ENCODE results near the gene CERT1.

CERT1 gene

DNA sequence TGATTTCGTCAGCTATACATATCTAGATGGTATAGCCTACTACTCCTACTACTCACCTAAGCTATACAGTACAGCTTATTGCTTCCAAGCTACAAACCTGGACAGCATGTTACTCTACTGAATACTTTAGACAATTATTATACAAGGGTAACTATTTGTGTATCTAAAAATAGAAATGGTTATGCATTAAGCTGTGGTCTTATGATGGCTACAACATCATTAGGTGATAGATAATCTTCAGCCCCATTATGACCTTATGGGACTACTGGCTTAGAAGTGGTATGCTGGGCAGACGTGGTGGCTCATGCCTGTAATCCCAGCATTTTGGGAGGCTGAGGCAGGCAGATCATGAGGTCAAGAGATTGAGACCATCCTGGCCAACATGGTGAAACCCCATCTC, 40.2 kb downstream of the CERT1 start:
- H3K9me3 ChIP-seq (ENCODE audit: severe bottlenecking): peaks cover 2% of the 10 kb centered on the region
- no peak overlapping the region for H3K4me3 ChIP-seq (ENCODE audit: low read depth, low read length)
- no peaks in the 10 kb centered on the region for H3K36me3 ChIP-seq
- no peak for DNase-seq
- TF ChIP-seq, protein P1, sequence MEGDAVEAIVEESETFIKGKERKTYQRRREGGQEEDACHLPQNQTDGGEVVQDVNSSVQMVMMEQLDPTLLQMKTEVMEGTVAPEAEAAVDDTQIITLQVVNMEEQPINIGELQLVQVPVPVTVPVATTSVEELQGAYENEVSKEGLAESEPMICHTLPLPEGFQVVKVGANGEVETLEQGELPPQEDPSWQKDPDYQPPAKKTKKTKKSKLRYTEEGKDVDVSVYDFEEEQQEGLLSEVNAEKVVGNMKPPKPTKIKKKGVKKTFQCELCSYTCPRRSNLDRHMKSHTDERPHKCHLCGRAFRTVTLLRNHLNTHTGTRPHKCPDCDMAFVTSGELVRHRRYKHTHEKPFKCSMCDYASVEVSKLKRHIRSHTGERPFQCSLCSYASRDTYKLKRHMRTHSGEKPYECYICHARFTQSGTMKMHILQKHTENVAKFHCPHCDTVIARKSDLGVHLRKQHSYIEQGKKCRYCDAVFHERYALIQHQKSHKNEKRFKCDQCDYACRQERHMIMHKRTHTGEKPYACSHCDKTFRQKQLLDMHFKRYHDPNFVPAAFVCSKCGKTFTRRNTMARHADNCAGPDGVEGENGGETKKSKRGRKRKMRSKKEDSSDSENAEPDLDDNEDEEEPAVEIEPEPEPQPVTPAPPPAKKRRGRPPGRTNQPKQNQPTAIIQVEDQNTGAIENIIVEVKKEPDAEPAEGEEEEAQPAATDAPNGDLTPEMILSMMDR (IDR thresholded peaks at IDR 0.05; ENCODE audit: low read depth, low read length): no peak
- H3K27me3 ChIP-seq (ENCODE audit: insufficient read depth, low read depth, severe bottlenecking): no peaks in the 10 kb centered on the region
- H3K27ac ChIP-seq: no peak overlapping the region

- peaks cover 2% of the 10 kb centered on the region for H3K9me3 ChIP-seq (ENCODE audit: severe bottlenecking)
- H3K27ac ChIP-seq: no peak overlapping the region
- H3K27me3 ChIP-seq (ENCODE audit: insufficient read depth, low read depth, severe bottlenecking): no peaks in the 10 kb centered on the region
- DNase-seq: no peak
- TF ChIP-seq, protein P1 (IDR thresholded peaks at IDR 0.05; ENCODE audit: low read depth, low read length): no peak
- no peak overlapping the region for H3K4me3 ChIP-seq (ENCODE audit: low read depth, low read length)
- H3K36me3 ChIP-seq: no peaks in the 10 kb centered on the region
Measured at GRCh38 chr5:75469017-75469416, 42.4 kb downstream of the CERT1 start.

GRCh38 chr5:75468593-75468992, 42.8 kb downstream of the CERT1 start:
- Histone ChIP-seq H3K27ac (no peak overlapping the region), H3K36me3 (no peaks in the 10 kb centered on the region), H3K4me3 (ENCODE audit: low read depth, low read length) (no peak overlapping the region), H3K9me3 (ENCODE audit: severe bottlenecking) (peaks cover 2% of the 10 kb centered on the region), H3K27me3 (ENCODE audit: insufficient read depth, low read depth, severe bottlenecking) (no peaks in the 10 kb centered on the region)
- TF ChIP-seq, protein P1 (IDR thresholded peaks at IDR 0.05; ENCODE audit: low read depth, low read length): no peak
- no peak for DNase-seq

- no peak overlapping the region for H3K4me3 ChIP-seq (ENCODE audit: low read depth, low read length)
- peak; percentile 56 for DNase-seq
- H3K9me3 ChIP-seq (ENCODE audit: severe bottlenecking): peaks cover 2% of the 10 kb centered on the region
- H3K27ac ChIP-seq: no peak overlapping the region
- H3K27me3 ChIP-seq (ENCODE audit: insufficient read depth, low read depth, severe bottlenecking): no peaks in the 10 kb centered on the region
- TF ChIP-seq, protein P1 (IDR thresholded peaks at IDR 0.05; ENCODE audit: low read depth, low read length): no peak
- no peaks in the 10 kb centered on the region for H3K36me3 ChIP-seq
Measured at GRCh38 chr5:75466006-75466716, 45.3 kb downstream of the CERT1 start.

DNA sequence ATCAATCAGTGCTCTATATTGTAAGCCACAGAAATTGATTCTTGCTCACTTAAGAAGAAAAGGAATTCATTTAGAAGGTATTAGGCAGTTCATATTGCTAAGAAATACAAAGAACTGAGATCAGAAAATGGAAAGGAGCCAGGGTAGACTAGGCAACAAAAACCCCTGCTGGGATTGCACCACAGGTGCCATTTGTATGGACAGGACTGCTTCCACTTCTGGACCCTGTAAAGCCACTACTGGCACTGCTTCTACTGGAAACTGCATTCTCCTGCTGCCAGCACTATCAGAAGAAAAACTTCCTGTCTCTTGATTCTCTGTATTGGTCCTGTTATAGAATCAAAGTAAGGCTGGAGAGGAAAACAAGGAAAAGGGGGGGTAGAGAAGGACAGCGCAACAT, 45.9 kb downstream of the CERT1 start:
- DNase-seq: no peak
- H3K4me3 ChIP-seq (ENCODE audit: low read depth, low read length): no peak overlapping the region

More for the DNA sequence above, 45.9 kb downstream of the CERT1 start:
- peaks cover 2% of the 10 kb centered on the region for H3K9me3 ChIP-seq (ENCODE audit: severe bottlenecking)
- H3K27ac ChIP-seq: no peak overlapping the region
- H3K27me3 ChIP-seq (ENCODE audit: insufficient read depth, low read depth, severe bottlenecking): no peaks in the 10 kb centered on the region
- H3K36me3 ChIP-seq: no peaks in the 10 kb centered on the region
- TF ChIP-seq, protein P1 (IDR thresholded peaks at IDR 0.05; ENCODE audit: low read depth, low read length): no peak
